ENCODE results near the gene MOAP1.
"Not testable (repeated sequence)": the region's sequence is repeated elsewhere in the genome, so short reads cannot be mapped to it uniquely, and the experiment has no call there.

MOAP1 gene

DNA sequence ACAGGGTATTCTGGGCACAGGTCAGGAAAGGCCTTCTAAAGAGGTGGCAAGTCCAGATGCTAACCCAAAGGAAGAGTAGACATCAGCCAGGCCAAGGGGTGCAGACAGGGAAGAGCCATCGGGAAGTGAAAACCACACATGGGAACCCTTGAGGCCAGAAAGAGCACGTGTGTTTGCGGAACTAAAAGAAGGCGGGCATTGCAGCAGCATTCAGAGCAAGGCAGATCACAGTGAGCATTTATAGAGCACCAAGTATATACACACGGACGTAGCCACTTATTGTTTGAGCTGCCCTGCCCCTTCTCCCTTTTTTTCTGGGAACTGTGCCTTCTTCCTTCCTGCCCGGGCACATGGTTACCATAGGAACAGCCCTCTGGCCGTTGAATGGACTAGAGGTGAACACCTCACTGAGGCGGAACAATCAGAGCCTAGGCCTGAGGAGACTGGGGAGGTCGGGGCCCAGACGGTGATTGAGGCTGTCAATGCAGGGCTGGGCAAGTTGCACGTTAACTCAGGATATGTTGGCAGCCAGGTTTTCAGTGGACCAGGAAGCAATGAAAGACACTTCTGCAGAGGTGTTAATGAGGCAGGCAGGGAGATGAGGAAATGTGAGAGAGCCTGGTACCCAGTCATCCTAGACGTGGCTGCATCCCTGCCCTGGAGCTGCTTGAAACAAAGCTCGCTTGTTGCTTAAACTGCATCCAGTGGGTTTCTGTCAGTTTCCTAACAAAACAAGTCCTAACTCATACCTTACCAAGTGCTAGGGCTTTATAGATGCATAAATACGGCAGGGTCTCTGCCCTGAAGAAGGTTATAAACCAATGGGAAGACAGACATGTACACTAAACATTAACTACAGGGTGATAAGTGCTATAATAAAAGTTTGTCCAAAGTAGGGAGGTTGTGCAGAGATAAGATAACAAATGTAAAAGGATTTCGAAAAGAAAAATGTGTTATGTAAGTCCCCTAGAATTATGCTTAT is 34.2 kb downstream of the MOAP1 start:
- Histone ChIP-seq H3K36me3 (ENCODE audit: insufficient read depth, low read length) (no peaks in the 10 kb centered on the region), H3K9me3 (ENCODE audit: low read length) (no peaks in the 10 kb centered on the region), H3K4me1 (ENCODE audit: insufficient read depth, low read length) (peaks cover 6% of the 10 kb centered on the region), H3K4me3 (ENCODE audit: low read length) (no peak overlapping the region), H2AFZ (ENCODE audit: low read depth, low read length) (no peak overlapping the region), H3K27me3 (ENCODE audit: insufficient read depth, low read length) (no peaks in the 10 kb centered on the region)

DNA sequence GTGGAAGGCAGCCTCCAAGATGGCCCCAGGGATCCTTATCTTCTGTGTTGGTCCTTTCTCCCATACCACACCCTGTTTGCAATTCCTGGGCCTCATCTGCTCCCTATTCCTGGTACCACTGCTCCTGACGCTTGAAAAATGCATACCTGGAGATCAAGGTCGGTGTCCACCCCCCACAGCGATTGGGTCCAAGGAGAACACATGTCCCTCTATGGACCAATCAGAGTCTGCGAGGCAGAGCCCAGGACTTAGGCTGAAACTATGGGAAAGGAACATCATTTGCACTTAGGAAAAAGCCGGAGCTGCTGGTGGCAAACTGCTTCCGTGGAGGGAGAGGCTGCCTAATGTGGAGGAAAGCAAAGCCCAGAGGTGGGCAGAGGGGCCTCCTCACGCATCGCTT is 35.7 kb downstream of the MOAP1 start:
- H3K4me3 ChIP-seq (ENCODE audit: low read length): no peak overlapping the region
- H3K9me3 ChIP-seq (ENCODE audit: low read length): no peaks in the 10 kb centered on the region

DNA sequence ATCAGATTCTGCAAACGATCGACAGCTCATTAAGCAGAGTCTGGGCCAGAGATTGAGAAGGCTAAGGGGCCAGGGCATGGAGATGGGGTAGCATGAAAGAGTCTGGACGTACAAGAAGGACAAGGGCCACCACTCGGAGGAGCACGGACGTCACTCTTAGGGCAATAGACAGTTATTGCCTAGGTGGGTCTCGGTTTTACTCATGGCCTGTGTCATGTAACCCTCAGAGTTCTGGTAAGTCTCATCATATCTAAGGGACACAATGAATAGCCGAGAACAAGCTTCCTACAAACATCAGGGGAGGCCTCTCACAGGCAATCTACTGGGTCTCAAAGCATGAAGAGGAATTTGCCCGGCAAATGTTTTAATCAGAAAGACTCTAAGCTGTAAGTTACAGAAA is 38.6 kb downstream of the MOAP1 start:
- H2AFZ ChIP-seq (ENCODE audit: low read depth, low read length): no peak overlapping the region
- no peaks in the 10 kb centered on the region for H3K36me3 ChIP-seq (ENCODE audit: insufficient read depth, low read length)
- H3K4me3 ChIP-seq (ENCODE audit: low read length): no peak overlapping the region
- no peaks in the 10 kb centered on the region for H3K9me3 ChIP-seq (ENCODE audit: low read length)
- H3K27me3 ChIP-seq (ENCODE audit: insufficient read depth, low read length): no peaks in the 10 kb centered on the region
- H3K4me1 ChIP-seq (ENCODE audit: insufficient read depth, low read length): peaks cover 6% of the 10 kb centered on the region

More for the DNA sequence above, 35.7 kb downstream of the MOAP1 start:
- no peaks in the 10 kb centered on the region for H3K27me3 ChIP-seq (ENCODE audit: insufficient read depth, low read length)
- H3K4me1 ChIP-seq (ENCODE audit: insufficient read depth, low read length): peaks cover 6% of the 10 kb centered on the region
- H3K36me3 ChIP-seq (ENCODE audit: insufficient read depth, low read length): no peaks in the 10 kb centered on the region
- no peak overlapping the region for H2AFZ ChIP-seq (ENCODE audit: low read depth, low read length)

DNA sequence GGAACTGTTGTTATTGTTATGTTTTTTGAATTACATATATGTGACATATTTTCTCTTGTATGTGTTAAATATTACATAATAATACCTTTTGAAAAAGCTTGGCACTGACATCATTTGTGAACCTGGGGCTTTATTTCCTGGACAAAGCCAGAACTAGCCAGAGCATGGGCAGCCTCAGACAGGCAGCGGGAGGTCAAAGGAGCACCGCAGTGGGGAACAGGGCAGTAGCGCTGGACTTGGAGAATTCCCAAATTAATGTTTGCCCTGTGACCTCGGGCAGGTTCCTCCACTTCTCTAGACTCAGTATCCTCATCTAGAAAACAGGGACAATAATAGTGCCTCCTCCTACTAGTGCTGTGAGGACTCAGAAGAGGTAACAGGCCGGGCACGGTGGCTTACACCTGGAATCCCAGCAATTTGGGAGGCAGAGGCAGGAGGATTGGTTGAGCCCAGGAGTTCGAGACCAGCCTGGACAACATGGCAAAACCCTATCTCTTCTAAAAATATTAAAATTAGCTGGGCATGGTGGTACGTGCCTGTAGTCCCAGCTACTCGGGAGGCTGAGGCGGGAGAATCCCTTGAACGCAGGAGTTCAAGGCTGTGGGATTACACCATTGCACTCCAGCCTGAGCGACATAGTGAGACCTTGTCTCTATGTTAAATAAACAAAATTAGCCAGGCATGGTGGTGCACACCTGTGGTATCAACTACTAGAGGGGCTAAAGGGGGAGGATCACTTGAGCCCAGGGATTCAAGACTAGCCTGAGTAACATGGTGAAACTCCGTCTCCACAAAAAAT is 41.6 kb downstream of the MOAP1 start:
- Histone ChIP-seq H3K27me3 (ENCODE audit: insufficient read depth, low read length) (no peaks in the 10 kb centered on the region), H2AFZ (ENCODE audit: low read depth, low read length) (no peak overlapping the region), H3K36me3 (ENCODE audit: insufficient read depth, low read length) (no peaks in the 10 kb centered on the region), H3K9me3 (ENCODE audit: low read length) (no peaks in the 10 kb centered on the region), H3K4me3 (ENCODE audit: low read length) (no peak overlapping the region), H3K4me1 (ENCODE audit: insufficient read depth, low read length) (no peaks in the 10 kb centered on the region)

DNA sequence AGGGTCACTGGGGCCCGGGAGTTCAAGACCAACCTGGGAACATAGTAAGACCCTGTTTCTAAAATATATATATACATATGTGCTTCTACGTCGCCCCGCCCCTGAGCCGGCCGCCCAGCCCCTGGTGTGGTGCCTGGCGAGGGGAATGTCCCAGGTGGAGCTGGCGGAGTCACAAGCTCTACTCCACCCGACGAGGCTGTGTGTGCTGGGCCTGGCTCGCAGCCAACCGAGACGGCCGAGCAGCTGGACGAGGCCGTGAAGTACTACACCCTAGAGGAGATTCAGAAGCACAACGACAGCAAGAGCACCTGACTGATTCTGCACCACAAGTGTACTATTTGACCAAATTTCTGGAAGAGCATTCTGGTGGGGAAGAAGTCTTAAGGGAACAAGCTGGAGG is 46.8 kb downstream of the MOAP1 start:
- H2AFZ ChIP-seq (ENCODE audit: low read depth, low read length): no peak overlapping the region
- H3K36me3 ChIP-seq (ENCODE audit: insufficient read depth, low read length): no peaks in the 10 kb centered on the region
- peaks cover 6% of the 10 kb centered on the region for H3K4me1 ChIP-seq (ENCODE audit: insufficient read depth, low read length)
- no peaks in the 10 kb centered on the region for H3K9me3 ChIP-seq (ENCODE audit: low read length)
- no peaks in the 10 kb centered on the region for H3K27me3 ChIP-seq (ENCODE audit: insufficient read depth, low read length)
- H3K4me3 ChIP-seq (ENCODE audit: low read length): no peak overlapping the region

DNA sequence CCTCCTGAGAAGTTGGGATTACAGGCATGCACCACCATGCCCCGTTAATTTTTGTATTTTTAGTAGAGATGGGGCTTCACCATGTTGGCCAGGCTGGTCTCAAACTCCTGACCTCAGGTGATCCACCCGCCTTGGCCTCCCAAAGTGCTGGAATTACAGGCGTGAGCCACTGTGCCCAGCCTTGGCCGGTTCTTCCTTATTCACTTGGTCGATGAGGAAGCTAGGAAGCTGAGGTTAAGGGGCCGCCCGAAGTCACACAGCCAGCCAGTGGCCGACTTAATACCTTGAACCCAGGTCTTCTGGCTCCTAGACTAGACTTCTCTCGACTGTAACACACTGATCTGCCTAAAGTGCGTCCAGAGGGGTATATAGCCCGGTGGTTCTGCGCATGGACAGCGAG is 48.2 kb downstream of the MOAP1 start:
- not testable (repeated sequence) for H3K4me3 ChIP-seq (ENCODE audit: low read length); H2AFZ ChIP-seq (ENCODE audit: low read depth, low read length); H3K4me1 ChIP-seq (ENCODE audit: insufficient read depth, low read length); H3K27me3 ChIP-seq (ENCODE audit: insufficient read depth, low read length); H3K36me3 ChIP-seq (ENCODE audit: insufficient read depth, low read length); H3K9me3 ChIP-seq (ENCODE audit: low read length)

DNA sequence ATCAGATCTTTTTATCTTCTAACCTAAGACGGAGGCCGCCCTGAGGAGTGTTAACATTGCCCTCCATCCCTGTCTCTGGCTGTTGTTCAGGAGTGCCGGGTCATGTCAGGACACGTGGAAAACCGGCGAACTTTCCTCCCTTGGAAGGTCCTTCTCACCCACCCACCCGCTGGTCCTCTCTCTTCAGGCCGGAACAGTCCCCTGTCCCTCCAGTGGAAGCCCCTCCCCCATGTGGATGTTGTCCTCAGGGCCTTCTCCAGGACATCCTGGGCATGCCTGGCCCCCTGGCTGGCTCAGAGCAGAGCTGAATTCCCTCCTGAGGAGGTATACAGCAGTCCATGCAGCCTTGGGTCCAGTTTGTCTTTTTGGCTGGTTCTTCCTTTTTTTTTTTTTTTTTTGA is 48.7 kb downstream of the MOAP1 start:
- Histone ChIP-seq H2AFZ (ENCODE audit: low read depth, low read length) (no peak overlapping the region), H3K4me1 (ENCODE audit: insufficient read depth, low read length) (peaks cover 6% of the 10 kb centered on the region)

DNA sequence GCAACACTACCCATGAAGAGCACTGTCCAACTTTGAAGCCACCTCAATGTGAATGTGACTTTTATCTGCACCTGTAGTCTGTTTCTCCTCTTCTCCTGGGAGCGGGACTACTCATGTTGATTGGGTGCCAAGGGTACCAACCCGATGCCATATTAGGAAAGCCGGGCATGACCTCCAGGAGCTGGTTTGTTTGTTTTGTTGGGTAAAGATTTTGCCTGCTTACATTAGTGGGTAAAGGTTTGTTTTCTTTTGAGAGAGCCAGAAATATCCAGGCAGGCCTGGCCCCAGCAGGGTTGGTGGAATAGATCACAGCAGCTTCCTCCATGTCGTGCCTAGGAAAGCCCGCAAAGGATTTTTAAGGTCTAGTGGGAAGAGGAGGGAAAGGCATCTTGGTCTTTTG is 49.3 kb downstream of the MOAP1 start:
- H2AFZ ChIP-seq (ENCODE audit: low read depth, low read length): no peak overlapping the region
- H3K36me3 ChIP-seq (ENCODE audit: insufficient read depth, low read length): no peaks in the 10 kb centered on the region
- no peak overlapping the region for H3K4me3 ChIP-seq (ENCODE audit: low read length)
- no peaks in the 10 kb centered on the region for H3K27me3 ChIP-seq (ENCODE audit: insufficient read depth, low read length)
- H3K4me1 ChIP-seq (ENCODE audit: insufficient read depth, low read length): peaks cover 6% of the 10 kb centered on the region
- H3K9me3 ChIP-seq (ENCODE audit: low read length): no peaks in the 10 kb centered on the region

More for the DNA sequence above, 48.7 kb downstream of the MOAP1 start:
- H3K4me3 ChIP-seq (ENCODE audit: low read length): no peak overlapping the region
- no peaks in the 10 kb centered on the region for H3K36me3 ChIP-seq (ENCODE audit: insufficient read depth, low read length)
- no peaks in the 10 kb centered on the region for H3K9me3 ChIP-seq (ENCODE audit: low read length)
- no peaks in the 10 kb centered on the region for H3K27me3 ChIP-seq (ENCODE audit: insufficient read depth, low read length)

DNA sequence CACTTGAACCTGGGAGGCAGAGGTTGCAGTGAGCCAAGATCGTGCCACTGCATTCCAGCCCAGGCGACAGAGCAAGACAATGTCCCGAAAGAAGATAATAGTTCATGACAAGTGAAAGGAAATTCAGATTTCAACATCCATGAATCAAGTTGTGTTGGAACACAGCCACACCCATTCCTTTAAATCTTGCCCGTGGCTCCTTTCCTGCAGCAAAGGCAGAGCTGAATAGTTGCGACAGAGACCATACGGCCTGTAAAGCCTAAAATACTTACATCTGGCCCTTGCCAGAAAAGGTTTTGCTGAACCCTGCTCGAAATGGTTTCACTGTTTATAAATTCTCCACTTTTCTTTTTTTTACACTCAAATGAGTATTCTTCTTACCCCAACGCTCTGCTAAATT is 51.2 kb downstream of the MOAP1 start:
- H2AFZ ChIP-seq (ENCODE audit: low read depth, low read length): no peak overlapping the region
- no peaks in the 10 kb centered on the region for H3K9me3 ChIP-seq (ENCODE audit: low read length)
- H3K4me1 ChIP-seq (ENCODE audit: insufficient read depth, low read length): peaks cover 6% of the 10 kb centered on the region
- no peak overlapping the region for H3K4me3 ChIP-seq (ENCODE audit: low read length)
- no peaks in the 10 kb centered on the region for H3K36me3 ChIP-seq (ENCODE audit: insufficient read depth, low read length)
- no peaks in the 10 kb centered on the region for H3K27me3 ChIP-seq (ENCODE audit: insufficient read depth, low read length)

DNA sequence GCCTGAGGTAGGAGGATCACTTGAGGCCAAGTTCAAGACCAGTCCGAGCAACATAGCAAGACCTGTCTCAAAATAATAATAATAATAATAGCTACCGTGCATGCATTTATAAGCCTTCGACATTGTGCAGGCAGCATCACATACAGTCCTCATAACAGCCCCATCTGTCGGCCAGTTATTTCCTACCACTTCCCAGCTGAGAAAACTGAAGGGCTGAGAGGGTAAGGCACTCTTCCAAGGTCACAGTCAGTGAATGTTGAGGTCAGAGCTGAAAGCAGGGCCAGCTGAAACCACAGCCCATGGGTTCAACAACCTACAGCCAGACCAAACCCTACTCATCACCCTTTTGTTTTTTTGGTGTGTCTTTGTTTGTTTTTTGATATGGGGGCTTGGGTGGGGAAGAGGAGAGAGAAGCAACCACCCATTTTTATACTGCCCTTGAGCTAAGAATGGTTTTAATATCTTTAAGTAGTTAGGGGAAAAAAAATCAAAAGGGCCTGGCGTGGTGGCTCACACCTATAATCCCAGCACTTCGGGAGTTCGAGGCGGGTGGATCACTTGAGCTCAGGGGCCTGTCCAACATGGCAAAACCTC is 52.1 kb downstream of the MOAP1 start:
- H3K36me3 ChIP-seq (ENCODE audit: insufficient read depth, low read length): no peaks in the 10 kb centered on the region
- H3K27me3 ChIP-seq (ENCODE audit: insufficient read depth, low read length): no peaks in the 10 kb centered on the region
- no peak overlapping the region for H2AFZ ChIP-seq (ENCODE audit: low read depth, low read length)
- peaks cover 6% of the 10 kb centered on the region for H3K4me1 ChIP-seq (ENCODE audit: insufficient read depth, low read length)
- H3K9me3 ChIP-seq (ENCODE audit: low read length): no peaks in the 10 kb centered on the region
- no peak overlapping the region for H3K4me3 ChIP-seq (ENCODE audit: low read length)
